ENCODE measurements around the gene PTPN22. TPM values are rescaled to one million over a fixed set of nuclear protein-coding genes. Genes with fewer than 3 reads are reported as not detected.

Gene PTPN22
- total and polyA plus RNA-seq, 9 of the 15 experiments (the other 6 are each of a cell fraction or from before 2014, with no cell fraction given) = 0.45 to 4.6 (median 1.1) TPM

DNA sequence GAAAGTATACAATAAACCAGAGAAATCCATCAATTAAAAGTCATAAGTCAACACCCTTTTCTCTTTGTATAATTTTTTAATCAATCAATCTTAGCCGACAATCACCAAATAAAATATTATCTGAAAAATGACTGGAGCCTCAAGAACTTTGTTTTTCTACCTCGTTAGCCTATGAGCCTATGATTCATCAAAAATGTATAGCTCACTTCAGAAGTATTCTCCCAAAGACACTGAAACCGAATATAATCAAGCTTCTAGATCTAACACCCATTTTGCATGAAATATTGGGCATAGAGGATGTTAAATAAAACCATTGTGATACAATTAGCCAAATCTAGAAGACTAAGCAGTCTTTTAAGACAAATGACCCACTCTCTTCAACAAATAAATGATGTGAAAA lies 41.5 kb downstream of the PTPN22 start (continued):
- TF ChIP-seq SAP30 (IDR thresholded peaks at IDR 0.05; ENCODE audit: borderline replicate concordance, insufficient read depth, low read depth, low read length, poor library complexity, severe bottlenecking) (no peak), ARID1B (IDR thresholded peaks at IDR 0.05) (peak; percentile 21; the same call in 1 of the 2 replicates), CBFA2T2 (conservative IDR thresholded peaks at IDR 0.05) (no peak), ZNF785 (CRISPR knock-in tag; IDR thresholded peaks at IDR 0.05) (no peak), SMARCE1 (IDR thresholded peaks at IDR 0.05) (no peak), HMG20A (CRISPR knock-in tag; conservative IDR thresholded peaks at IDR 0.05) (no peak), KDM1A (IDR thresholded peaks at IDR 0.05) (no peak), MAFK (IDR thresholded peaks at IDR 0.05; ENCODE audit: low read length) (no peak), ZNF408 (CRISPR knock-in tag; IDR thresholded peaks at IDR 0.05; ENCODE audit: low read depth) (no peak), PURB (CRISPR knock-in tag; IDR thresholded peaks at IDR 0.05; ENCODE audit: low read depth) (no peak), HMGN3 (IDR thresholded peaks at IDR 0.05; ENCODE audit: borderline replicate concordance, extremely low read depth, insufficient read length, low read depth, low read length) (no peak), ZC3H8 (IDR thresholded peaks at IDR 0.05) (no peak), FOSL1 (tag; conservative IDR thresholded peaks at IDR 0.05) (peak; percentile 60), POLR3A (IDR thresholded peaks at IDR 0.05; ENCODE audit: borderline replicate concordance, extremely low read depth, insufficient read depth, insufficient read length) (no peak)
- TF ChIP-seq, protein P1, sequence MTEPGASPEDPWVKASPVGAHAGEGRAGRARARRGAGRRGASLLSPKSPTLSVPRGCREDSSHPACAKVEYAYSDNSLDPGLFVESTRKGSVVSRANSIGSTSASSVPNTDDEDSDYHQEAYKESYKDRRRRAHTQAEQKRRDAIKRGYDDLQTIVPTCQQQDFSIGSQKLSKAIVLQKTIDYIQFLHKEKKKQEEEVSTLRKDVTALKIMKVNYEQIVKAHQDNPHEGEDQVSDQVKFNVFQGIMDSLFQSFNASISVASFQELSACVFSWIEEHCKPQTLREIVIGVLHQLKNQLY (CRISPR knock-in tag; conservative IDR thresholded peaks at IDR 0.05) = no peak
- TF ChIP-seq, protein P2, sequence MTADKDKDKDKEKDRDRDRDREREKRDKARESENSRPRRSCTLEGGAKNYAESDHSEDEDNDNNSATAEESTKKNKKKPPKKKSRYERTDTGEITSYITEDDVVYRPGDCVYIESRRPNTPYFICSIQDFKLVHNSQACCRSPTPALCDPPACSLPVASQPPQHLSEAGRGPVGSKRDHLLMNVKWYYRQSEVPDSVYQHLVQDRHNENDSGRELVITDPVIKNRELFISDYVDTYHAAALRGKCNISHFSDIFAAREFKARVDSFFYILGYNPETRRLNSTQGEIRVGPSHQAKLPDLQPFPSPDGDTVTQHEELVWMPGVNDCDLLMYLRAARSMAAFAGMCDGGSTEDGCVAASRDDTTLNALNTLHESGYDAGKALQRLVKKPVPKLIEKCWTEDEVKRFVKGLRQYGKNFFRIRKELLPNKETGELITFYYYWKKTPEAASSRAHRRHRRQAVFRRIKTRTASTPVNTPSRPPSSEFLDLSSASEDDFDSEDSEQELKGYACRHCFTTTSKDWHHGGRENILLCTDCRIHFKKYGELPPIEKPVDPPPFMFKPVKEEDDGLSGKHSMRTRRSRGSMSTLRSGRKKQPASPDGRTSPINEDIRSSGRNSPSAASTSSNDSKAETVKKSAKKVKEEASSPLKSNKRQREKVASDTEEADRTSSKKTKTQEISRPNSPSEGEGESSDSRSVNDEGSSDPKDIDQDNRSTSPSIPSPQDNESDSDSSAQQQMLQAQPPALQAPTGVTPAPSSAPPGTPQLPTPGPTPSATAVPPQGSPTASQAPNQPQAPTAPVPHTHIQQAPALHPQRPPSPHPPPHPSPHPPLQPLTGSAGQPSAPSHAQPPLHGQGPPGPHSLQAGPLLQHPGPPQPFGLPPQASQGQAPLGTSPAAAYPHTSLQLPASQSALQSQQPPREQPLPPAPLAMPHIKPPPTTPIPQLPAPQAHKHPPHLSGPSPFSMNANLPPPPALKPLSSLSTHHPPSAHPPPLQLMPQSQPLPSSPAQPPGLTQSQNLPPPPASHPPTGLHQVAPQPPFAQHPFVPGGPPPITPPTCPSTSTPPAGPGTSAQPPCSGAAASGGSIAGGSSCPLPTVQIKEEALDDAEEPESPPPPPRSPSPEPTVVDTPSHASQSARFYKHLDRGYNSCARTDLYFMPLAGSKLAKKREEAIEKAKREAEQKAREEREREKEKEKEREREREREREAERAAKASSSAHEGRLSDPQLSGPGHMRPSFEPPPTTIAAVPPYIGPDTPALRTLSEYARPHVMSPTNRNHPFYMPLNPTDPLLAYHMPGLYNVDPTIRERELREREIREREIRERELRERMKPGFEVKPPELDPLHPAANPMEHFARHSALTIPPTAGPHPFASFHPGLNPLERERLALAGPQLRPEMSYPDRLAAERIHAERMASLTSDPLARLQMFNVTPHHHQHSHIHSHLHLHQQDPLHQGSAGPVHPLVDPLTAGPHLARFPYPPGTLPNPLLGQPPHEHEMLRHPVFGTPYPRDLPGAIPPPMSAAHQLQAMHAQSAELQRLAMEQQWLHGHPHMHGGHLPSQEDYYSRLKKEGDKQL (CRISPR knock-in tag; IDR thresholded peaks at IDR 0.05; ENCODE audit: borderline replicate concordance) = no peak
- TF ChIP-seq, protein P3, sequence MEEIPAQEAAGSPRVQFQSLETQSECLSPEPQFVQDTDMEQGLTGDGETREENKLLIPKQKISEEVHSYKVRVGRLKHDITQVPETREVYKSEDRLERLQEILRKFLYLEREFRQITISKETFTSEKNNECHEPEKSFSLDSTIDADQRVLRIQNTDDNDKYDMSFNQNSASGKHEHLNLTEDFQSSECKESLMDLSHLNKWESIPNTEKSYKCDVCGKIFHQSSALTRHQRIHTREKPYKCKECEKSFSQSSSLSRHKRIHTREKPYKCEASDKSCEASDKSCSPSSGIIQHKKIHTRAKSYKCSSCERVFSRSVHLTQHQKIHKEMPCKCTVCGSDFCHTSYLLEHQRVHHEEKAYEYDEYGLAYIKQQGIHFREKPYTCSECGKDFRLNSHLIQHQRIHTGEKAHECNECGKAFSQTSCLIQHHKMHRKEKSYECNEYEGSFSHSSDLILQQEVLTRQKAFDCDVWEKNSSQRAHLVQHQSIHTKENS (CRISPR knock-in tag; IDR thresholded peaks at IDR 0.05) = no peak
- TF ChIP-seq, protein P4, sequence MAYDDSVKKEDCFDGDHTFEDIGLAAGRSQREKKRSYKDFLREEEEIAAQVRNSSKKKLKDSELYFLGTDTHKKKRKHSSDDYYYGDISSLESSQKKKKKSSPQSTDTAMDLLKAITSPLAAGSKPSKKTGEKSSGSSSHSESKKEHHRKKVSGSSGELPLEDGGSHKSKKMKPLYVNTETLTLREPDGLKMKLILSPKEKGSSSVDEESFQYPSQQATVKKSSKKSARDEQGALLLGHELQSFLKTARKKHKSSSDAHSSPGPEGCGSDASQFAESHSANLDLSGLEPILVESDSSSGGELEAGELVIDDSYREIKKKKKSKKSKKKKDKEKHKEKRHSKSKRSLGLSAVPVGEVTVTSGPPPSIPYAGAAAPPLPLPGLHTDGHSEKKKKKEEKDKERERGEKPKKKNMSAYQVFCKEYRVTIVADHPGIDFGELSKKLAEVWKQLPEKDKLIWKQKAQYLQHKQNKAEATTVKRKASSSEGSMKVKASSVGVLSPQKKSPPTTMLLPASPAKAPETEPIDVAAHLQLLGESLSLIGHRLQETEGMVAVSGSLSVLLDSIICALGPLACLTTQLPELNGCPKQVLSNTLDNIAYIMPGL (CRISPR knock-in tag; IDR thresholded peaks at IDR 0.05) = no peak

Data from K562 (cell line).